Testis (tissue), 2 donors: ENCODE data around the gene TET1.

Experiments used
- CTCF ChIP-seq, 3 experiments: fragments of 450-650 bp in 2 of 3; fragments of 200-600 bp in 1 of 3; sonication (generic) in 1 of 3; IDR thresholded peaks; one replicate each; pipeline ENCODE4 v1.5.1; 2016 to 2019; ENCODE audit warnings: antibody characterized with exemption in 3 of 3, mild to moderate bottlenecking in 2 of 3, moderate library complexity in 1 of 3
- POLR2A ChIP-seq: fragments of 450-650 bp; IDR thresholded peaks from one replicate; pipeline ENCODE4 v1.6.1; 2017; ENCODE audit warnings: antibody characterized with exemption, mild to moderate bottlenecking, moderate library complexity

GRCh38 chr10:68633816-68634466 is 73.8 kb downstream of the TET1 start:
- TF ChIP-seq CTCF (IDR thresholded peaks at IDR 0.05) (no peak), POLR2A (no peak)
